ENCODE results near the gene SGSM1.

DNA sequence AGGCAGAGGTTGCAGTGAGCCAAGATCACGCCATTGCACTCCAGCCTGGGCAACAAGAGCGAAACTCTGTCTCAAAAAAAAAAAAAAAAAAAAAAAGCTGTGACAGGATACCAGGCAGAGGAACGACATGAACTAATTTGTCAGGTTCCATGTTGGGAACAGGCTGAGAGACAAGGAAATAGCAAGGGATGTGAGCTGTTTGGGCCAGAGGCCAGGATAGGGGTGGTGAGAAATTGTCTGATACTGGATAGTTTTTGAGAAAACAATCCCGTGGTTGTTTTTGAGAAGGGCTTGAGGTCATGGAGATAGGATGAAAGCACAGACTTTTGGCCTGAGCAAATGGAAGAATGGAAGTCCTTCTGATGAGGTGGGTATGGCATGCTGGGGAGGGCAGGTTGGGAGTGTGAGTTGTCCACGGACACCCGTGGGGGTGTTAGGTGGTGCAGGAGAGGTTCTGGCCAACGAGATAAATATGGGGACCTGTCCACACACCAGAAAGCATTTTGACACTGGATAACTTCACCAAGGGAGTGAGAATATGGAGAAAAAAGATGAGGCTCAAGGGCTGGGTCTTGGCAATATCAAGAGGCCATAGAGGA, 45.2 kb upstream of the SGSM1 start:
- TF ChIP-seq, protein P1, sequence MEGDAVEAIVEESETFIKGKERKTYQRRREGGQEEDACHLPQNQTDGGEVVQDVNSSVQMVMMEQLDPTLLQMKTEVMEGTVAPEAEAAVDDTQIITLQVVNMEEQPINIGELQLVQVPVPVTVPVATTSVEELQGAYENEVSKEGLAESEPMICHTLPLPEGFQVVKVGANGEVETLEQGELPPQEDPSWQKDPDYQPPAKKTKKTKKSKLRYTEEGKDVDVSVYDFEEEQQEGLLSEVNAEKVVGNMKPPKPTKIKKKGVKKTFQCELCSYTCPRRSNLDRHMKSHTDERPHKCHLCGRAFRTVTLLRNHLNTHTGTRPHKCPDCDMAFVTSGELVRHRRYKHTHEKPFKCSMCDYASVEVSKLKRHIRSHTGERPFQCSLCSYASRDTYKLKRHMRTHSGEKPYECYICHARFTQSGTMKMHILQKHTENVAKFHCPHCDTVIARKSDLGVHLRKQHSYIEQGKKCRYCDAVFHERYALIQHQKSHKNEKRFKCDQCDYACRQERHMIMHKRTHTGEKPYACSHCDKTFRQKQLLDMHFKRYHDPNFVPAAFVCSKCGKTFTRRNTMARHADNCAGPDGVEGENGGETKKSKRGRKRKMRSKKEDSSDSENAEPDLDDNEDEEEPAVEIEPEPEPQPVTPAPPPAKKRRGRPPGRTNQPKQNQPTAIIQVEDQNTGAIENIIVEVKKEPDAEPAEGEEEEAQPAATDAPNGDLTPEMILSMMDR (IDR thresholded peaks at IDR 0.05), result no peak
- TF ChIP-seq POLR2A (IDR thresholded peaks at IDR 0.05), result no peak
